GM19239 (cell line): Measurements from ENCODE around the gene POU3F1.

Source experiments
- DNase-seq: peaks from one replicate; pipeline ENCODE4 v3.0.0; 2011; ENCODE audit warnings: low spot score; ENCODE audit not compliant: insufficient read length
- FAIRE-seq: peaks from 2 replicates; lab custom pipeline; 2011; peaks lifted over from hg19 to GRCh38; lab: Jason Lieb, UNC

The POU3F1 gene

DNA sequence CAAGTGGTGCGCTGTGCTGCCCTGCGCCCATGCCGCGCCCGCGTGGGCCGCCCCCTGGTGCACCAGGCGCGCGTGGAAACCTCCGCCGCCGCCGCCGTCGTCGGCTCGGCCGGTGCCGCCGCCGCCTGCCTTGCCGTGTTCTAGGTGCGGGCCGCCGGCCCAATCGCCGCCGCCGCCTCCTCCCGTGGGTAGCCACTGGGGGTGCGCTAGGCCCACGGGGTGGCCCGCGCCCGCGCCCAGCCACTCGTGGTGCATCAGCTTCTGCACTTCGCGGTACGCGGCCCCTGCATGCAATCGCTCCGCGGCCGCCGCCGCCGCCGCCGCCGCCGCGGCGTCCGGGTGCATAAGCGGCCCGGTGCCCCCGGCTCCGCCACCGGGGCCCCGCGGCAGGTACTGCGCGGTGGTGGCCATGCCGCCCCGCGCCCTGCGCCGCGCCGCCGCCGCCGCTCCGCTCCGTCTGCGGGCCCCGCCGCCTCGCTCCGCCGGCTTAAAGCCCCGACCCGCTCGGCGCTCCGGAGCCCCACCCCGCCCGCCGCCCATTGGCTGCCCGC lies at the start of gene POU3F1:
Gene POU3F1 (minus strand): TSS at position 461 of the 551 bp plus-strand sequence. CDS start 50 bp downstream, at position 411.
- DNase-seq: no peak
- no peak for FAIRE-seq

DNA sequence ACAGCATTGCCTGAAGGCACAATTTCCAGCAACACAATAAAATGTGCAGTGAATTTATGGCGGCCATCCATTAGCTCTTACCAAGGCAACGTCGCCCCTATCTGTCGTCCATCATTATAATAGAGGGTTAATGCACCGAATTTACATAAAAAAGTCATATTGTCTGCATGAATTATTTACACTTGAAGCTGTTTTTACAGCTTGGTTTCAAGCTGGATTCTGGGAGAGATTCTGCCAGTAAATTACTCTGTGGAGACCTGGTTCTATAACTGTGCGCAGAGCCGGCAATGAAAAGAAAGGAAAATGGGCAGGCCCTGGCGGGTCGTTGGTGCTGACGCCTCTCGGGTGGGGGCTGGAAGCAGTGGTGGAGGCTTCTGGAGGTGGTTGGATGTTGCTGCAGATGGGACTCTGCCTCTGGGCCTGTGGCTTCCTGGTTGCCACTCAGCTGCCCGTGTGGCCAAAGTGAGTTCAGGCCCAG lies 48.9 kb upstream of the POU3F1 start:
- DNase-seq (no peak), FAIRE-seq (no peak)

DNA sequence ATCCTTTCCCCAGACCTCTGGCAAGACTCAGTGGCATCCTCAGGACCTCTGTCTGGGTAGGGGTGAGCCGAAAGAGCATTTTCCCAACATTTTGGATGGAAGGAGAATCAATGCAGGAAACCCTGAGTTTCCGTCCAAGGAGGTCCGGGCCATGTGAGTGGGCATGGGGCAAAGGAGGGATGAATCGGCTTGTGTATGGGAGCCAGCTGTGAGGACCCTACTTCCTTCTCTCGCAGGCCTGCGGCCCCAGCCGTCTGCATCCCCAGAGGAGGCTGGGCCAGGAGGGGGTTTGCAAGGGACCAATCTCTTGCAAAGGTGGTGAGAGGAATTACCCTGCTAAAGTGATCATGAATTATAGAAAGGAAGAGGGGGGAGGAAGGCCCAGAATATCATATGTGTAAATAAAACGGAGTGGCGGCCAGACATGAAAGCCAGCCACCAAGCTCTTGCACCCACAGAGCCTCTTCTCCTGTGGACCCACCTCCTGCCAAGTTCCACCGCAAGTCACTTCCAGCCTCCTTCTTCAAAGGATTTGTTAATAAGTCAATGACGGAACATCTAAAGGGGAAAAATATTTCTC lies 48.2 kb upstream of the POU3F1 start:
- no peak for DNase-seq
- FAIRE-seq: no peak

DNA sequence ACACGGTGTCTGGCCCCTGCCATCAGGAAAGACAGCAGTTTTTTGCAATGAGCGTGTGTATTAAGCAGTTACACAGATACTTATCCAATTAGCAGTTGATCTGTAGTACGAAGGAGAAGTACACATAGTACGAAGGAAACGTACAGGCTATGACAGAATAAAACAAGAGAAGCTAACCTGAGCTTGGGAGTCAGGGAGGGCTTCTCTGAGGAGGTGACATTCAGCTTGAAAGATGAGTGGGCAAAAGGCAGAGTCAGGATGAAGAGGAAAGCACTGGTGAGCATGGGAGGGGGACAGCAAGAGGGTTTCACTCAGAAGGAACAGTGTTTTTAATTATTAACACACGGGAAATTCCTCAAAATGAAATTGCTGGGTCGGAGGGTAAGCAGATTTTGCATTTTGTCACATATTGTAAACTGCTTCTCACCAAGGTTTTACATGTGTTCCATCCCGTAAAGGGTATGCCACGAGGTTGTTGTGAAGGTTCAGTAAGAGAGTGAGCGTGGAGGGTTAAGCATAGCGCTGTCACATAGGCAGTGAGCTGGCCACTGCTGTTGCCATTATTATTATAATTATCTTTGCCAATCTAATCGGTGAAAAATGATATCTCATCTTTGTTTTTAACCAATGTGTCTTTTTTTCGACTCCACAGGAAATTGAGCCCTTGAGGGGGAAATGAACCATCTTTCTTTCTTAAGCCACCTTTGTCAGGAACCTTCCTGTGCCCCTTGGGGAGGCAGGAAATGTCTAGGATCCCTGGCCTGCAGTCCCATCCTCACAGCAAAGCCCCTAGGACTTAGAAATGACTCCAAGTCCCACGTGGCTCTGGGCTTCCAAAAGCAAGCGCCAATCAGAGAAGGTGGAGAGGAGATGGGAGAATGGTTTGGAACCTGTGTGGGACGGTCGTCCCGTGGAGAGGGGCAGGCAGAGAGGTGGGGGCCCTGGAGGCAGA lies 47.3 kb upstream of the POU3F1 start:
- DNase-seq: no peak
- peak; percentile 14 for FAIRE-seq

DNA sequence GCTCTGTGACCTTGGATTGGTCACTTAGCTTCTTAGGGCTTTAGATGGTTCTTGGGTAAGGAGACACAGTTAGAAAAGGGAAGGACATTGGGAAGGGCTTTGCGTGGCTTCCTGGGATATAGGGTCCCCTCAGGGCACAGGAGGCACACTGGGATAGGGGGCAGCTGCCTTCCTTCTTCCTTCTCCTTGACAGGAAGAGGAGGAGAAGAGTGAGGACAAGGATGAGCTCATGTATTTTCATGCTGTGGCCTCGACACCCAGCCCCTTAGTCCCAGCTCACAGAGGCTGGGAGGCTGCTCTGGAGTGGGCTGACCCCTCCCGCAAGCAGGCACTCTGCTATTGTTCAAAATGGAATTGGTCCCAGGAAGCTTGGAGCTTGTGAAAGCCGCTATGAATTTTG lies 45.7 kb upstream of the POU3F1 start:
- FAIRE-seq: no peak
- DNase-seq: no peak

- FAIRE-seq: no peak
These were observed 44.2 kb upstream of the POU3F1 start for GRCh38 chr1:38090796-38091195.

GRCh38 chr1:38089712-38090360 lies 43.2 kb upstream of the POU3F1 start:
- no peak for DNase-seq
- peak; percentile 14 for FAIRE-seq

More at GRCh38 chr1:38090796-38091195, 44.2 kb upstream of the POU3F1 start:
- no peak for DNase-seq

GRCh38 chr1:38088791-38089190 lies 42.2 kb upstream of the POU3F1 start:
- DNase-seq: no peak
- FAIRE-seq: no peak

GRCh38 chr1:38088366-38088765 lies 41.8 kb upstream of the POU3F1 start:
- no peak for DNase-seq

DNA sequence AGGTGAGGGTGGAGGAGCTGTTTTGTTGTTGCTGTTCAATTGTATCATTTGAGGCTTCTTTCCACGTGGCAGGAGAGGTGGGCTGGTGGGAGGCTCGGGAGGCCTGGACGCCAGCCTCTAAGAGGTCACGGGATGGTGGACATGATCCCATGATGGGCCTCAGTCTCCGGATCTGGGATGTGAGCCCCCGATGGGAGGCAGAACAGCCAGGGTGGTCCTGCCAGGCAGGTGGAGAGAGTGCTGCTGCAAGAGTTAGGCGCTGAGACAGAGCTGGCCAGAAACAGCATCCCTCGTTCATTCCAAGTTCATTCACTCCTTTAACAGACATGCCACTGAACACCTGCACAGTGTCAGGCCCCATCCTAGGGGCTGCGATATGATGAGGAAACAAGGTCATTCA lies 41.1 kb upstream of the POU3F1 start:
- DNase-seq: no peak
- no peak for FAIRE-seq

More at GRCh38 chr1:38088366-38088765, 41.8 kb upstream of the POU3F1 start:
- no peak for FAIRE-seq

DNA sequence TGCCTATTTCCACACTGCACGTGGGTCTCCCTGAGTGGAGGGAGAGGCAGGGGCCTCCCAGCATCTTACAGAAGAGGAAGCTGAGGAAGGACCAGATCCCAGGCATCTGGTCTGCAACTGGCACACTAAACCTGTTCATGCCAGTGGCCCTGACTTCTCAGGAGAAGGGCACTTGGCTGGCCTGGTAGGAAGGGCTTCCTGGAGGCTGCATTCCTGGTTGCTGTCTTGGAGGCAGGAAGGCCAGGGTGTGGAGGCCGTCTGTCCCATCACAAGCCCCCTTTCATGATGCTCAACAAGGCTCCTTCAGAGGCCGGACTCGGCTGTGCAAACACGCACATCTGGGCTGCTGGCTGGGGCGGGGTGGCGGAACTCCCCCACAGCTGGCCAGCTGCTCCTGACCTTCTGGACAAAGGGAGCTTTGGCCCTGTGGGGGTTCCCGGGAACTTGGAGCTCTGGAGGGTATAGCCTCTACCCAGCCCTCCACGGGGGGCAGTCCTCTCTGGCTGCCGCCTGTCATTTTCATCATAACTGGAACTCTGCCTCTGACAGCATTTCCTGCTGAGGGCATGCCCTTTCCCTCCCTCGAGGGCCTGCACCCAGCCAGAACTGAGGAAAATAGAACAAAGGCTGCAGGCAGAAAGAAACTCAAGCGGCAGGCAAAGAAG lies 39.2 kb upstream of the POU3F1 start:
- DNase-seq (no peak), FAIRE-seq (no peak)

DNA sequence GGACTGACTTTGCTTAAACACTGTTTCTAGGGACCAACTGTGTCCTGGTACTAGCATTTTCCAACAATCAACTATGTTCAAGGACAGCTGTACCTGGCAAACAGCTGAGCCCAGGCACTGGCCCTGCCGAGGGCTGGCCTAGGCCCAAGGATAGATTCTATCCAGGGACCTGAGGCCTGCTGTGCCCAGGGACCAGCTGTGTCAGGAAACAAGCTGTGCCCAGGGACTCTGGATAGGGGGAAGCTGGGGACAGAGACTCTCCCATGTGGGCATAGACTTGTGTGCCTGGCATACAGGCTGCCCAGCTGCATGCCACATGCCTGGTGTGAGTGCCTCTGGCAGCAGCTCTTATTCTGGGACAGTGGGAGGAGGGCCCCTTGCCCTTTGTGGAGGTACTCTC lies 38.1 kb upstream of the POU3F1 start:
- DNase-seq (no peak), FAIRE-seq (no peak)

- DNase-seq: no peak
- FAIRE-seq: no peak
These were observed 37.5 kb upstream of the POU3F1 start for GRCh38 chr1:38084113-38084512.

DNA sequence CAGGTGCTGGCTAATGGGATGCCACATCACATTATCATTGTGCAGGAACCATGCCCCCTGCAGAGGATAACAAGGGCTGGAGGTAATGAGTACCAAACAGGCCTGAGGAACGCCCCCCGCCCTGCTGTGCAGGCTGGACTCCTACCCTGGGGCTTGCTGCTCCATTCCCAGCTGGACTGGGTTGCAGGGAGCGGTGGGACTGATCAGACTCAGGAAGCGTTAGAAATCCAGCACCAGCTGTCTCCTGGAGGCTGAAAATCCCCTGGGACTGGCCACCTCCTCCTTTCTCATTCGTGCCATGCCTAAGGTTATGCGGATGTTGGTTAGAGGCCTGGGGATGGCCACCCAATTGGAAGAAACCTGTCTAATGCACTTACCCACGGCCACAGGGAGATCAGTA lies 36.9 kb upstream of the POU3F1 start:
- no peak for DNase-seq
- FAIRE-seq: no peak

DNA sequence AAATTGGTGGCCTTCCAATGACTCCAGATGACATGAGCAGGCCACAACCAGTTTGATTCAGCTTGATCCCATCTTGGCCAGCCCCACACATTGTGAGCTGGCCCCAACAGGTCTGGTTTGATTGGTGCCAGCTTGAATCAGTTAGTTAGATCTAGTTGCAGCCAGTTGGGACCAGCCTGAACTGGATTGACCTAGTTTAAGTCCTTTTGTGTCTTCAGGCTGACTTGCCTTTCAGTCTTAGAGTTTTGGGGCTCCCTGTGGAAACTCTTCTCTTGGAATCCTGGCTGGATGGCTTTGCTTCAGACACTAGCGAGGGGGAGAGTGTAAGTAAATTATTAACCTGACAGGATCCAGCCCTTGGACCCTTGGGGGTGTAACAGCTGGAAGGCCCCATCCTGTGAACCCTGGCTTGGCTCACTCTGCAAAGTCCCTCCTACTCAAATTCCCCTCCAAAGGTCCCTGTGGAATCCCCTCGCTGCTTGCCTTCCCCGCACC lies 36.2 kb upstream of the POU3F1 start:
- no peak for DNase-seq
- no peak for FAIRE-seq

GRCh38 chr1:38079019-38079418 lies 32.4 kb upstream of the POU3F1 start:
- no peak for FAIRE-seq

DNA sequence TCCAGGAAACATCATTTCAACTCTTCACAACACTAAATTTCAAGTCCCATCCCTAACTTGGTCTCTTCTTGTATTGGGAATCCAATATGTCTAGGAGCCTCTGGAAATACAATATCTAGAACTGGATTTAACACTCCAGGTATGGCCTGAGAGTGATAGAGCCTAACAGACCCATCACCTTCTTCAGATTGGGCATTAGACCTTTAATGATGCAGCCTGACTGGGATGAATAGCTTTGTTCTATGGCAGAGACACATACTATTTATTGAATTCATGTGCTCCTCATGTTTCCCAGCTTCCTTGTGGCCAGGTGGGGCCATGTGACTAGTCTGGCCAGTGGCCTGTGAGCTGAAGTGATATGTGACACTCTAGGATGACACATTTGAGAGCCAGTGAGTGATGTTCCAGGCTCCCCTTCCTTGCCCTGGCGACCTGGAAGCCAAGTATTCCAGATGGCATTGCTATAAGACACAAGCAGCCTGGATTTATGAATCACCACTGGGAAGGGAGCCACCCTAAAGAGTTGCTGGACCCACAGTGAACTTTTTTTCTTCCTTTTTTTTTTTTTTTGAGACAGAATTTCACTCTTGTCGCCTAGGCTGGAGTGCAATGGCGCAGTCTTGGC lies 31.0 kb upstream of the POU3F1 start:
- FAIRE-seq: no peak

More at GRCh38 chr1:38079019-38079418, 32.4 kb upstream of the POU3F1 start:
- no peak for DNase-seq

GRCh38 chr1:38076455-38076854 lies 29.9 kb upstream of the POU3F1 start:
- FAIRE-seq: no peak
- DNase-seq: no peak

More for the DNA sequence above, 31.0 kb upstream of the POU3F1 start:
- no peak for DNase-seq

DNA sequence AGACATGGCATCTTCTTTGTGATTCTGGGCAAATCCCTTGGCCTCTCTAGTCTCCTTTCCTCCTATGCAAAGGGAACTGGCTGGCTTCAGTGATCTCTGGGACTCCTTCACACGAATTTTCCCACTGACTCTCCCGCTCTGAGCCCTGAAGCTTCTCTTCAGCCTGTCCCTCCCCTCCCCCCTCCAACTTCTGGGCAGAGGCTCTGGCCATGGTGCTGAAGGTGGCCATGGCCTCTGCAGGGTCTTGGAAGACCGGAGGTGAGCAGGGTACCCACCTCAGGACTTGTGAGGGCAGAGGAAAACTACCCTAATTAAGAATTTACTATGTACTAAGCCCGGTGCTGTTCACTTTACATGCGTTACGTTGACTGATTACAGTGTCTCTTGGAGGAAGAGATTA lies 29.4 kb upstream of the POU3F1 start:
- DNase-seq (no peak), FAIRE-seq (no peak)
